GM19438 (cell line): ENCODE measurements around the gene SF3A2.
A peak's percentile ranks its signal among the peaks of the same experiment; 100 is the strongest.

Experiments used
- ATAC-seq: cut with Tn5 transposase; IDR thresholded peaks from one replicate; pipeline ENCODE4 v1.9.1; 2021; ENCODE audit warnings: low read depth; ENCODE audit not compliant: unreplicated experiment

Gene SF3A2

GRCh38 chr19:2226051-2226839 is 10.4 kb upstream of the SF3A2 start:
- ATAC-seq = no peak

GRCh38 chr19:2226840-2227360 is 9.7 kb upstream of the SF3A2 start:
- no peak for ATAC-seq

- ATAC-seq = peak; percentile 43
These were observed 9.0 kb upstream of the SF3A2 start for GRCh38 chr19:2227415-2228156.

- no peak for ATAC-seq
These were observed 8.2 kb upstream of the SF3A2 start for GRCh38 chr19:2228157-2229030.

GRCh38 chr19:2229103-2230032 is 7.3 kb upstream of the SF3A2 start:
- no peak for ATAC-seq

GRCh38 chr19:2230033-2230531 is 6.5 kb upstream of the SF3A2 start:
- ATAC-seq = no peak

GRCh38 chr19:2230807-2231533 is 5.7 kb upstream of the SF3A2 start:
- no peak for ATAC-seq

GRCh38 chr19:2231621-2232221 is 4.9 kb upstream of the SF3A2 start:
- ATAC-seq = no peak

GRCh38 chr19:2232286-2233151 is 4.1 kb upstream of the SF3A2 start:
- ATAC-seq = no peak

GRCh38 chr19:2233601-2234280 is 2.9 kb upstream of the SF3A2 start:
- no peak for ATAC-seq

- no peak for ATAC-seq
These were observed 1.6 kb upstream of the SF3A2 start for GRCh38 chr19:2234996-2235380.

GRCh38 chr19:2235381-2236063 is 1.1 kb upstream of the SF3A2 start:
- ATAC-seq = peak; percentile 3

GRCh38 chr19:2236064-2236313 is 635 bp upstream of the SF3A2 start:
- peak; percentile 4 for ATAC-seq

GRCh38 chr19:2237051-2237868 is 636 bp downstream of the SF3A2 start:
- no peak for ATAC-seq

GRCh38 chr19:2237869-2238153 is 1.2 kb downstream of the SF3A2 start:
- ATAC-seq = no peak

- ATAC-seq = no peak
These were observed 2.5 kb downstream of the SF3A2 start for GRCh38 chr19:2239173-2239572.
